ENCODE measurements around the gene KCNK10. TPM values are rescaled to one million over a fixed set of nuclear protein-coding genes. Genes with fewer than 3 reads are reported as not detected.

KCNK10 gene
- polyA plus RNA-seq, 1 of the 3 experiments (the other 2 are of a cell fraction), result not detected

DNA sequence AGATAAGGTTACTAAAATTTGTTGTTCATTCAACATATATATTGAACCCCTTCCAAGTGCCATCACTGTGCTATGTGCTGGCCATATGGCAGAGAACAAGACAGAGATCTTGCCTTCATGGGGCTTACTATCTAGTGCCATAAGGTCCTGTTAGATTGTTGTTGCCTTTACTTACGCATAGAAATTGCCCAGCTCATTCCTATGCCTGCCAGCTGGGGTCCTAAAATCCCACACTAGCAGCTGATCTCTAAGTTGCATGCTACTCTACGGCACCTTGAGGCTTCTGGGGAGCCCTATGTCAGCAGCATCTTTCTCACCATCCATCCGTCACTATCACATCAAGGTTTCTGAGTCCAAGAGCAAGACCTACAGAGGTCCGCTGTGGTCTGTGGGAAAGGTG lies 1.4 kb upstream of the KCNK10 start:
- Histone ChIP-seq H3K4me2 (no peak overlapping the region), H3K9me2 (no peaks in the 10 kb centered on the region), H4K20me1 (ENCODE audit: insufficient read depth) (no peaks in the 10 kb centered on the region), H3K4me3 (ENCODE audit: low read depth in 2 of 2, low read length in 1 of 2) (no peak overlapping the region), H3K27me3 (ENCODE audit: insufficient read depth) (peaks cover 32% of the 10 kb centered on the region), H3F3A (replicated peaks; ENCODE audit: insufficient read depth) (no peaks in the 10 kb centered on the region), H3K27ac (ENCODE audit: low read depth in 2 of 2, low read length in 1 of 2) (no peak overlapping the region), H3K9me3 (no peaks in the 10 kb centered on the region), H3K4me1 (ENCODE audit: control insufficient read depth in 1 of 2, insufficient read depth in 2 of 2, low read depth in 1 of 2, low read length in 1 of 2) (no peaks in the 10 kb centered on the region; a peak in 1 of 4 replicates), H3K36me3 (replicated peaks in 1 of 2; ENCODE audit: control insufficient read depth in 1 of 2, insufficient read depth in 2 of 2, low read length in 1 of 2) (no peaks in the 10 kb centered on the region), H2AFZ (ENCODE audit: low read depth) (no peak overlapping the region), H3K9ac (no peak overlapping the region), H3K79me2 (ENCODE audit: insufficient read depth) (no peaks in the 10 kb centered on the region)
- ChIA-PET POLR2A (no interaction called here), CTCF (interaction anchor here (0.6 to 3.1 kb wide), 2 partner anchors 45 to 135 kb away, joined by 3 to 12 read pairs; no protein-coding TSS in a partner anchor)
- 72% methylated on average over 3 of the region's 4 CpGs for WGBS (ENCODE audit: low lambda C conversion rate)
- TF ChIP-seq FOXM1 (IDR thresholded peaks at IDR 0.05; ENCODE audit: low read depth) (no peak), YY1 (IDR thresholded peaks at IDR 0.05; ENCODE audit: low read depth) (no peak), TEAD4 (IDR thresholded peaks at IDR 0.05; ENCODE audit: borderline replicate concordance, insufficient read depth) (no peak), RAD21 (IDR thresholded peaks at IDR 0.05; ENCODE audit: low read length) (no peak), EZH2phosphoT487 (IDR thresholded peaks at IDR 0.05; ENCODE audit: borderline replicate concordance, low read depth) (no peak), JUND (IDR thresholded peaks at IDR 0.05) (no peak), TAF1 (IDR thresholded peaks at IDR 0.05; ENCODE audit: borderline replicate concordance, low read depth, low read length) (no peak)
- TF ChIP-seq, protein P1, sequence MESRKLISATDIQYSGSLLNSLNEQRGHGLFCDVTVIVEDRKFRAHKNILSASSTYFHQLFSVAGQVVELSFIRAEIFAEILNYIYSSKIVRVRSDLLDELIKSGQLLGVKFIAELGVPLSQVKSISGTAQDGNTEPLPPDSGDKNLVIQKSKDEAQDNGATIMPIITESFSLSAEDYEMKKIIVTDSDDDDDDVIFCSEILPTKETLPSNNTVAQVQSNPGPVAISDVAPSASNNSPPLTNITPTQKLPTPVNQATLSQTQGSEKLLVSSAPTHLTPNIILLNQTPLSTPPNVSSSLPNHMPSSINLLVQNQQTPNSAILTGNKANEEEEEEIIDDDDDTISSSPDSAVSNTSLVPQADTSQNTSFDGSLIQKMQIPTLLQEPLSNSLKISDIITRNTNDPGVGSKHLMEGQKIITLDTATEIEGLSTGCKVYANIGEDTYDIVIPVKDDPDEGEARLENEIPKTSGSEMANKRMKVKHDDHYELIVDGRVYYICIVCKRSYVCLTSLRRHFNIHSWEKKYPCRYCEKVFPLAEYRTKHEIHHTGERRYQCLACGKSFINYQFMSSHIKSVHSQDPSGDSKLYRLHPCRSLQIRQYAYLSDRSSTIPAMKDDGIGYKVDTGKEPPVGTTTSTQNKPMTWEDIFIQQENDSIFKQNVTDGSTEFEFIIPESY (IDR thresholded peaks at IDR 0.05; ENCODE audit: borderline replicate concordance, low read depth), result no peak
- DNase-seq, result no peak

DNA sequence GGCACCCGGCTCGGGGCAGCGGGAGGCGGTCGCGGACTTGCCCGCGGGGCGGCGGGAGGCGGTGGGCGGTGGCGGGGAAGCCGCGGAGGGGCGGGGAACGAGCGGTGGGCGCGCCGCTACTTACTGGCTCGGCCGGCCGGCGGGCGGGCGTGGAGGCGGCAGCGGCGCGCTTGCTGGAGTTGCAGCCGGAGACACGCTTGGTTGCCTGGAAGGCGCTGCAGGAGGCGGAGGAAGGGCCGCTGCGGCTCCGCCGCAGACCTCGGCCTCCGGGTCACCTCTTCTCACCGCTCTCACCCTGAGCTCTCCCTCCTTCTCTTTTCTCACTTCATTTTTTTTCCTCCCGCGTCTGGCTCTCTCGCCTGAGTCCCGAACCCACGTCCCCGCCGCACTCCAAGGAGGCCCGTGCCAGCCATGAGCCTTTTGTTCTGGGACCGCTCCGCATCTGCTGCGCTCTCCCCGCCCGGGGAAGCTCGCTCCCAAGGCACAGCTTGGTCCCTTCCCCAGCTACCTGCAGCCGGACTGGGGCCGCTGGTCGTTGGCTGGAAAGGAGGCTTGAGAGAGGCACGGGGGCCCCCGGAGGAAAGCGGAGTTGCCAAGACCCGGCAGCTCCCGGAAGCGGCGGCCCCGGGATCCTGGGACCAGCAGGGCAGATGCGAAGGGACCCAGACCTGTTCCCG lies 592 bp upstream of the KCNK10 start:
- Histone ChIP-seq H3K4me2 (peak overlapping the region; percentile 47; the same call in 1 of the 2 replicates), H4K20me1 (ENCODE audit: insufficient read depth) (no peaks in the 10 kb centered on the region), H3K9ac (no peak overlapping the region), H3K79me2 (ENCODE audit: insufficient read depth) (no peaks in the 10 kb centered on the region), H3K27me3 (ENCODE audit: insufficient read depth) (peaks cover 32% of the 10 kb centered on the region), H3K9me3 (no peaks in the 10 kb centered on the region), H3K27ac (ENCODE audit: low read depth in 2 of 2, low read length in 1 of 2) (no peak overlapping the region), H3K4me3 (ENCODE audit: low read depth in 2 of 2, low read length in 1 of 2) (peak overlapping the region; percentile 35 to 40; a peak in 3 of 4 replicates), H3K36me3 (replicated peaks in 1 of 2; ENCODE audit: control insufficient read depth in 1 of 2, insufficient read depth in 2 of 2, low read length in 1 of 2) (no peaks in the 10 kb centered on the region), H2AFZ (ENCODE audit: low read depth) (peak overlapping the region; percentile 29; the same call in 1 of the 2 replicates), H3K9me2 (no peaks in the 10 kb centered on the region), H3F3A (replicated peaks; ENCODE audit: insufficient read depth) (no peaks in the 10 kb centered on the region), H3K4me1 (ENCODE audit: control insufficient read depth in 1 of 2, insufficient read depth in 2 of 2, low read depth in 1 of 2, low read length in 1 of 2) (no peaks in the 10 kb centered on the region; a peak in 1 of 4 replicates)
- POLR2A ChIA-PET, result no interaction called here
- 3% methylated on average over 25 of the region's 69 CpGs for WGBS (ENCODE audit: low lambda C conversion rate)
- CTCF ChIA-PET, result interaction anchor here (0.6 to 3.1 kb wide), 2 partner anchors 18 to 134 kb away, joined by 3 to 12 read pairs; no protein-coding TSS in a partner anchor
- no peak for TF ChIP-seq SMC3 (IDR thresholded peaks at IDR 0.05; ENCODE audit: low read depth, low read length)
- no peak for TF ChIP-seq TCF12 (IDR thresholded peaks at IDR 0.05)
- no peak for TF ChIP-seq CHD2 (IDR thresholded peaks at IDR 0.05; ENCODE audit: low read length, partially characterized antibody)
- TF ChIP-seq, protein P2, sequence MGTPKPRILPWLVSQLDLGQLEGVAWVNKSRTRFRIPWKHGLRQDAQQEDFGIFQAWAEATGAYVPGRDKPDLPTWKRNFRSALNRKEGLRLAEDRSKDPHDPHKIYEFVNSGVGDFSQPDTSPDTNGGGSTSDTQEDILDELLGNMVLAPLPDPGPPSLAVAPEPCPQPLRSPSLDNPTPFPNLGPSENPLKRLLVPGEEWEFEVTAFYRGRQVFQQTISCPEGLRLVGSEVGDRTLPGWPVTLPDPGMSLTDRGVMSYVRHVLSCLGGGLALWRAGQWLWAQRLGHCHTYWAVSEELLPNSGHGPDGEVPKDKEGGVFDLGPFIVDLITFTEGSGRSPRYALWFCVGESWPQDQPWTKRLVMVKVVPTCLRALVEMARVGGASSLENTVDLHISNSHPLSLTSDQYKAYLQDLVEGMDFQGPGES (IDR thresholded peaks at IDR 0.05; ENCODE audit: low read depth, low read length), result no peak
- no peak for TF ChIP-seq TAF1 (IDR thresholded peaks at IDR 0.05; ENCODE audit: borderline replicate concordance, low read depth, low read length)
- TF ChIP-seq FOSL2 (IDR thresholded peaks at IDR 0.05; ENCODE audit: borderline replicate concordance, low read depth), result no peak
- TF ChIP-seq NRF1 (IDR thresholded peaks at IDR 0.05; ENCODE audit: low read depth, low read length), result no peak
- no peak for TF ChIP-seq NFIC (IDR thresholded peaks at IDR 0.05; ENCODE audit: borderline replicate concordance)
- TF ChIP-seq, protein P3, sequence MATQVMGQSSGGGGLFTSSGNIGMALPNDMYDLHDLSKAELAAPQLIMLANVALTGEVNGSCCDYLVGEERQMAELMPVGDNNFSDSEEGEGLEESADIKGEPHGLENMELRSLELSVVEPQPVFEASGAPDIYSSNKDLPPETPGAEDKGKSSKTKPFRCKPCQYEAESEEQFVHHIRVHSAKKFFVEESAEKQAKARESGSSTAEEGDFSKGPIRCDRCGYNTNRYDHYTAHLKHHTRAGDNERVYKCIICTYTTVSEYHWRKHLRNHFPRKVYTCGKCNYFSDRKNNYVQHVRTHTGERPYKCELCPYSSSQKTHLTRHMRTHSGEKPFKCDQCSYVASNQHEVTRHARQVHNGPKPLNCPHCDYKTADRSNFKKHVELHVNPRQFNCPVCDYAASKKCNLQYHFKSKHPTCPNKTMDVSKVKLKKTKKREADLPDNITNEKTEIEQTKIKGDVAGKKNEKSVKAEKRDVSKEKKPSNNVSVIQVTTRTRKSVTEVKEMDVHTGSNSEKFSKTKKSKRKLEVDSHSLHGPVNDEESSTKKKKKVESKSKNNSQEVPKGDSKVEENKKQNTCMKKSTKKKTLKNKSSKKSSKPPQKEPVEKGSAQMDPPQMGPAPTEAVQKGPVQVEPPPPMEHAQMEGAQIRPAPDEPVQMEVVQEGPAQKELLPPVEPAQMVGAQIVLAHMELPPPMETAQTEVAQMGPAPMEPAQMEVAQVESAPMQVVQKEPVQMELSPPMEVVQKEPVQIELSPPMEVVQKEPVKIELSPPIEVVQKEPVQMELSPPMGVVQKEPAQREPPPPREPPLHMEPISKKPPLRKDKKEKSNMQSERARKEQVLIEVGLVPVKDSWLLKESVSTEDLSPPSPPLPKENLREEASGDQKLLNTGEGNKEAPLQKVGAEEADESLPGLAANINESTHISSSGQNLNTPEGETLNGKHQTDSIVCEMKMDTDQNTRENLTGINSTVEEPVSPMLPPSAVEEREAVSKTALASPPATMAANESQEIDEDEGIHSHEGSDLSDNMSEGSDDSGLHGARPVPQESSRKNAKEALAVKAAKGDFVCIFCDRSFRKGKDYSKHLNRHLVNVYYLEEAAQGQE (IDR thresholded peaks at IDR 0.05; ENCODE audit: low read depth, low read length), result no peak
- no peak for TF ChIP-seq EP300 (IDR thresholded peaks at IDR 0.05; ENCODE audit: borderline replicate concordance in 1 of 2, low read depth in 1 of 2, low read length in 1 of 2)
- TF ChIP-seq MXI1 (IDR thresholded peaks at IDR 0.05; ENCODE audit: low read depth, low read length), result no peak
- no peak for TF ChIP-seq GATA2 (CRISPR knock-in tag; IDR thresholded peaks at IDR 0.05)
- TF ChIP-seq YY1 (IDR thresholded peaks at IDR 0.05; ENCODE audit: low read depth), result no peak
- no peak for TF ChIP-seq FOXM1 (IDR thresholded peaks at IDR 0.05; ENCODE audit: low read depth)
- TF ChIP-seq SIN3A (IDR thresholded peaks at IDR 0.05; ENCODE audit: borderline replicate concordance, low read depth, low read length), result no peak
- DNase-seq, result peak; percentile 82

All from SK-N-SH (cell line).